Activated CD8-positive, alpha-beta T cell treated with anti-CD3 and anti-CD28 coated beads for 36 hours (primary cell): Measurements from ENCODE around the gene ADGRG2. TPM values are rescaled to one million over a fixed set of nuclear protein-coding genes. Genes with fewer than 3 reads are reported as not detected.
"Not testable (repeated sequence)": the region's sequence is repeated elsewhere in the genome, so short reads cannot be mapped to it uniquely, and the experiment has no call there.

Experiments
- ATAC-seq: fragments of 200-7000 bp; cut with Tn5 transposase; one replicate; pipeline ENCODE4 v1.10.0; 2021; ENCODE audit warnings: mild to moderate bottlenecking, moderate library complexity
- CTCF ChIA-PET: fragments of 350-600 bp; sonication (Branson Sonifier 250); formaldehyde crosslinking; loops from one replicate; lab custom pipeline; 2021; ENCODE audit warnings: antibody characterized with exemption; lab: Charles Lee
- POLR2A ChIA-PET: fragments of 350-600 bp; sonication (Branson Sonifier 250); formaldehyde crosslinking; loops from one replicate; lab custom pipeline; 2021; ENCODE audit warnings: antibody characterized with exemption; lab: Charles Lee
- DNase-seq: peaks from one replicate; pipeline ENCODE4 v3.0.0-alpha.2; 2020
- H3K27ac Mint-ChIP-seq: one replicate; pipeline ENCODE4 v1.8.0; 2021; ENCODE audit warnings: mild to moderate bottlenecking, mixed read lengths
- H3K27me3 Mint-ChIP-seq: one replicate; pipeline ENCODE4 v1.8.0; 2021; ENCODE audit warnings: mixed read lengths
- H3K36me3 Mint-ChIP-seq: one replicate; pipeline ENCODE4 v1.8.0; 2021; ENCODE audit warnings: low read depth, mixed read lengths
- H3K4me1 Mint-ChIP-seq: one replicate; pipeline ENCODE4 v1.8.0; 2021; ENCODE audit warnings: low read depth, mixed read lengths
- H3K4me3 Mint-ChIP-seq: one replicate; pipeline ENCODE4 v1.8.0; 2021; ENCODE audit warnings: mild to moderate bottlenecking, moderate library complexity, mixed read lengths
- H3K9me3 Mint-ChIP-seq: one replicate; pipeline ENCODE4 v1.8.0; 2021; ENCODE audit warnings: mixed read lengths
- intact Hi-C: fragments of 100-400 bp; cut with micrococcal nuclease; formaldehyde crosslinking; loops from one replicate; pipeline ENCODE4 v1.10.0; 2022
- total RNA-seq, 2 experiments: library from RNA; stranded (reverse); gene quantifications; one replicate each; pipeline ENCODE4 v1.2.3, GENCODE V29; 2021
- TF ChIP-seq, protein P1 (sequence below): fragments of 200-600 bp; IDR thresholded peaks from one replicate; pipeline ENCODE4 v1.8.0; 2022; ENCODE audit warnings: antibody characterized with exemption, mild to moderate bottlenecking

Gene ADGRG2
- total RNA-seq, 2 experiments from 2014 or later, result not detected

GRCh38 chrX:18981124-18981807 lies 141.0 kb downstream of the ADGRG2 start:
- H3K27me3 Mint-ChIP-seq, result no peaks in the 10 kb centered on the region
- H3K27ac Mint-ChIP-seq, result no peak overlapping the region
- no peaks in the 10 kb centered on the region for H3K9me3 Mint-ChIP-seq
- no peaks in the 10 kb centered on the region for H3K36me3 Mint-ChIP-seq
- DNase-seq (no peak), ATAC-seq (no peak)
- peaks cover 20% of the 10 kb centered on the region for H3K4me1 Mint-ChIP-seq
- POLR2A ChIA-PET, result no interaction called here
- intact Hi-C loops, result no loop called here
- TF ChIP-seq, protein P1, sequence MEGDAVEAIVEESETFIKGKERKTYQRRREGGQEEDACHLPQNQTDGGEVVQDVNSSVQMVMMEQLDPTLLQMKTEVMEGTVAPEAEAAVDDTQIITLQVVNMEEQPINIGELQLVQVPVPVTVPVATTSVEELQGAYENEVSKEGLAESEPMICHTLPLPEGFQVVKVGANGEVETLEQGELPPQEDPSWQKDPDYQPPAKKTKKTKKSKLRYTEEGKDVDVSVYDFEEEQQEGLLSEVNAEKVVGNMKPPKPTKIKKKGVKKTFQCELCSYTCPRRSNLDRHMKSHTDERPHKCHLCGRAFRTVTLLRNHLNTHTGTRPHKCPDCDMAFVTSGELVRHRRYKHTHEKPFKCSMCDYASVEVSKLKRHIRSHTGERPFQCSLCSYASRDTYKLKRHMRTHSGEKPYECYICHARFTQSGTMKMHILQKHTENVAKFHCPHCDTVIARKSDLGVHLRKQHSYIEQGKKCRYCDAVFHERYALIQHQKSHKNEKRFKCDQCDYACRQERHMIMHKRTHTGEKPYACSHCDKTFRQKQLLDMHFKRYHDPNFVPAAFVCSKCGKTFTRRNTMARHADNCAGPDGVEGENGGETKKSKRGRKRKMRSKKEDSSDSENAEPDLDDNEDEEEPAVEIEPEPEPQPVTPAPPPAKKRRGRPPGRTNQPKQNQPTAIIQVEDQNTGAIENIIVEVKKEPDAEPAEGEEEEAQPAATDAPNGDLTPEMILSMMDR, result no peak
- H3K4me3 Mint-ChIP-seq, result no peak overlapping the region
- CTCF ChIA-PET, result no interaction called here

DNA sequence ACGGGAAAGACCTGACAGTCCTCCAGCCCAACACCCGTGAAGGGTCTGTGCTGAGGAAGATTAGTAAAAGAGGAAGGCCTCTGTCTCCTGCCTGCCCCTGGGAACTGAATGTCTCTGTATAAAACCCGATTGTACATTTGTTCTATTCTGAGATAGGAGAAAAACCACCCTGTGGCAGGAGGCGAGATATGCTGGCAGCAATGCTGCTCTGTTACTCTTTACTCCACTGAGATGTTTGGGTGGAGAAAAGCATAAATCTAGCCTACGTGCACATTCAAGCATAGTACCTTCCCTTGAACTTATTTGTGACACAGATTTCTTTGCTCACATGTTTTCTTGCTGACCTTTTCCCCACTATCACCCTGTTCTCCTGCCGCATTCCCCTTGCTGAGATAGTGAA lies 142.0 kb downstream of the ADGRG2 start:
- H3K27ac Mint-ChIP-seq, ATAC-seq, H3K36me3 Mint-ChIP-seq, H3K9me3 Mint-ChIP-seq, POLR2A ChIA-PET, H3K27me3 Mint-ChIP-seq, CTCF ChIA-PET, DNase-seq, intact Hi-C loops, H3K4me3 Mint-ChIP-seq: not testable (repeated sequence)
- H3K4me1 Mint-ChIP-seq, result peaks cover 18% of the 10 kb centered on the region

DNA sequence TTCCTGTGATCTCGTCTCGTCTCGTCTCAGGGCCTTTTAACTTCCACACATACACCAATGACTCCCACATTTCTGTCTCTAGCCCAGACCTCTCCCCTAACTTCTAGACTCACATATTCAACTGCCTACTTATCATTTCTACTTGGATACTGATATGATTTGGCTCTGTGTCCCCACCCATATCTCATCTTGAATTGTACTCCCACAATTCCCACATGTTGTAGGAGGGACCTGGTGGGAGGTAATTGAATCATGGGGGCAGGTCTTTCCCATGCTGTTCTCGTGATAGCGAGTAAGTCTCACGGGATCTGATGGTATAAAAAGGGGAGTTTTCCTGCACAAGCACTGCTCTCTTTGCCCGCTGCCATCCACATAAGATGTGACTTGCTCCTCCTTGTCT lies 147.3 kb downstream of the ADGRG2 start:
- no peak for ATAC-seq
- intact Hi-C loops, result no loop called here
- ChIA-PET CTCF (no interaction called here), POLR2A (no interaction called here)
- no peaks in the 10 kb centered on the region for H3K27me3 Mint-ChIP-seq
- DNase-seq, result no peak
- H3K9me3 Mint-ChIP-seq, result no peaks in the 10 kb centered on the region
- TF ChIP-seq, protein P1, result no peak
- no peak overlapping the region for H3K4me3 Mint-ChIP-seq
- H3K4me1 Mint-ChIP-seq, result peaks cover 2% of the 10 kb centered on the region
- H3K27ac Mint-ChIP-seq, result no peak overlapping the region
- no peaks in the 10 kb centered on the region for H3K36me3 Mint-ChIP-seq

GRCh38 chrX:18973527-18974192 lies 148.6 kb downstream of the ADGRG2 start:
- POLR2A ChIA-PET, result no interaction called here

GRCh38 chrX:18971506-18971905 lies 150.8 kb downstream of the ADGRG2 start:
- ChIA-PET CTCF (interaction anchor here (1.0 kb wide), 1 partner anchor 9 kb away, joined by 3 read pairs; no protein-coding TSS in a partner anchor), POLR2A (interaction anchor here (1.3 kb wide), 1 partner anchor 12 kb away, joined by 3 read pairs; no protein-coding TSS in a partner anchor)
- Mint-ChIP-seq H3K4me1 (peaks cover 2% of the 10 kb centered on the region), H3K36me3 (no peaks in the 10 kb centered on the region), H3K27me3 (no peaks in the 10 kb centered on the region), H3K9me3 (no peaks in the 10 kb centered on the region), H3K4me3 (no peak overlapping the region), H3K27ac (no peak overlapping the region)
- intact Hi-C loops, result no loop called here
- ATAC-seq (no peak), DNase-seq (no peak)
- TF ChIP-seq, protein P1, result no peak

More at GRCh38 chrX:18973527-18974192, 148.6 kb downstream of the ADGRG2 start:
- ATAC-seq, result no peak
- Mint-ChIP-seq H3K4me1 (peaks cover 2% of the 10 kb centered on the region), H3K27ac (no peak overlapping the region), H3K9me3 (no peaks in the 10 kb centered on the region), H3K4me3 (no peak overlapping the region), H3K27me3 (no peaks in the 10 kb centered on the region), H3K36me3 (no peaks in the 10 kb centered on the region)
- intact Hi-C loops, result no loop called here
- CTCF ChIA-PET, result no interaction called here
- no peak for DNase-seq
- TF ChIP-seq, protein P1, result no peak
